Uterus (tissue), 4 donors: ENCODE results near the gene ATOH7. TPM values are rescaled to one million over a fixed set of nuclear protein-coding genes. Genes with fewer than 3 reads are reported as not detected.
"Not testable (repeated sequence)": the region's sequence is repeated elsewhere in the genome, so short reads cannot be mapped to it uniquely, and the experiment has no call there.

Experiments
- DNase-seq, 2 donors: peaks; one replicate each; pipeline ENCODE4 v3.0.0-alpha.2; 2019 to 2020
- H3K27ac ChIP-seq, 2 donors: fragments of 200-600 bp; sonication (generic); 1 replicate in 1 of 2; 2 replicates in 1 of 2; pipeline ENCODE4 v1.5.1; 2016 to 2018
- H3K27me3 ChIP-seq, 2 donors: fragments of 200-600 bp; sonication (generic); one replicate each; pipeline ENCODE4 v1.5.1; 2018 to 2019; ENCODE audit warnings: control low read depth in 1 of 2
- H3K36me3 ChIP-seq, 2 donors: fragments of 200-600 bp; sonication (generic); one replicate each; pipeline ENCODE4 v1.5.1; 2019; ENCODE audit warnings: control low read depth in 1 of 2
- H3K4me1 ChIP-seq, 2 donors: fragments of 200-600 bp; sonication (generic); one replicate each; pipeline ENCODE4 v1.5.1; 2018 to 2019; ENCODE audit warnings: control low read depth in 1 of 2
- H3K4me3 ChIP-seq, 2 donors: fragments of 200-600 bp; sonication (generic); 1 replicate in 1 of 2; 2 replicates in 1 of 2; pipeline ENCODE4 v1.5.1; 2018 to 2019; ENCODE audit warnings: mild to moderate bottlenecking in 1 of 2
- H3K9me3 ChIP-seq, 2 donors: fragments of 200-600 bp; sonication (generic); one replicate each; pipeline ENCODE4 v1.5.1; 2019; ENCODE audit warnings: control low read depth in 1 of 2
- CTCF ChIP-seq, 4 experiments: fragments of 200-600 bp in 2 of 4; fragments of 450-650 bp in 2 of 4; sonication (generic) in 2 of 4; IDR thresholded peaks; one replicate each; pipeline ENCODE4 v1.5.1; 2016 to 2019; ENCODE audit warnings: antibody characterized with exemption in 4 of 4, mild to moderate bottlenecking in 2 of 4, moderate library complexity in 1 of 4
- POLR2A ChIP-seq, 2 donors: fragments of 450-650 bp; IDR thresholded peaks; one replicate each; pipeline ENCODE4 v1.6.1; 2016; ENCODE audit warnings: antibody characterized with exemption in 2 of 2, mild to moderate bottlenecking in 1 of 2, moderate library complexity in 1 of 2
- intact Hi-C: fragments of 100-400 bp; cut with DNase I; formaldehyde crosslinking; loops from one replicate; pipeline ENCODE4 v1.15.1; 2023; ENCODE audit warnings: low total_unique reads
- total RNA-seq, 4 donors: library from RNA; depleted of rRNA in 3 of 4; stranded (reverse); fragments of >200 nt in 3 of 4; gene quantifications; one replicate each; pipeline versions ENCODE4 v1.1.0 to v1.2.4, GENCODE V29; 2014 to 2023
- donor health status: DM: yes; HTN: yes; CAD: no.

Gene ATOH7
- total RNA-seq, 4 donors from 2014 or later = not detected

GRCh38 chr10:68251625-68252495 is 19.9 kb upstream of the ATOH7 start:
- H3K27me3 ChIP-seq = no peaks in the 10 kb centered on the region
- TF ChIP-seq CTCF (IDR thresholded peaks at IDR 0.05) (no peak), POLR2A (IDR thresholded peaks at IDR 0.05) (no peak)
- intact Hi-C loops = no loop called here

GRCh38 chr10:68251151-68251550 is 19.2 kb upstream of the ATOH7 start:
- H3K9me3 ChIP-seq = no peaks in the 10 kb centered on the region
- no peaks in the 10 kb centered on the region for H3K27me3 ChIP-seq
- H3K4me3 ChIP-seq = no peak overlapping the region
- H3K27ac ChIP-seq = no peak overlapping the region
- DNase-seq = no peak
- intact Hi-C loops = no loop called here
- H3K4me1 ChIP-seq = no peaks in the 10 kb centered on the region
- H3K36me3 ChIP-seq = no peaks in the 10 kb centered on the region
- TF ChIP-seq CTCF (IDR thresholded peaks at IDR 0.05) (no peak), POLR2A (IDR thresholded peaks at IDR 0.05) (no peak)

More at GRCh38 chr10:68251625-68252495, 19.9 kb upstream of the ATOH7 start:
- H3K4me1 ChIP-seq = no peaks in the 10 kb centered on the region
- no peaks in the 10 kb centered on the region for H3K36me3 ChIP-seq
- H3K4me3 ChIP-seq = no peak overlapping the region
- no peak overlapping the region for H3K27ac ChIP-seq
- H3K9me3 ChIP-seq = no peaks in the 10 kb centered on the region
- DNase-seq = no peak

- no peak for TF ChIP-seq CTCF (IDR thresholded peaks at IDR 0.05)
- no peak for TF ChIP-seq POLR2A (IDR thresholded peaks at IDR 0.05)
- Histone ChIP-seq H3K36me3 (no peaks in the 10 kb centered on the region), H3K27ac (no peak overlapping the region), H3K27me3 (no peaks in the 10 kb centered on the region), H3K4me3 (no peak overlapping the region), H3K9me3 (no peaks in the 10 kb centered on the region), H3K4me1 (no peaks in the 10 kb centered on the region)
- intact Hi-C loops = no loop called here
- DNase-seq = no peak
These were observed 17.4 kb upstream of the ATOH7 start for GRCh38 chr10:68249297-68249696.

- Histone ChIP-seq H3K4me1 (no peaks in the 10 kb centered on the region), H3K27me3 (no peaks in the 10 kb centered on the region), H3K9me3 (no peaks in the 10 kb centered on the region), H3K4me3 (no peak overlapping the region), H3K36me3 (no peaks in the 10 kb centered on the region), H3K27ac (no peak overlapping the region)
- TF ChIP-seq POLR2A (IDR thresholded peaks at IDR 0.05) (no peak), CTCF (IDR thresholded peaks at IDR 0.05) (no peak)
- intact Hi-C loops = no loop called here
- DNase-seq = no peak
These were observed 16.0 kb upstream of the ATOH7 start for GRCh38 chr10:68247931-68248330.

GRCh38 chr10:68246397-68246796 is 14.5 kb upstream of the ATOH7 start:
- H3K36me3 ChIP-seq, H3K27me3 ChIP-seq, H3K4me3 ChIP-seq, intact Hi-C loops, H3K9me3 ChIP-seq, DNase-seq, H3K4me1 ChIP-seq, H3K27ac ChIP-seq: not testable (repeated sequence)
